Spleen (tissue), 11 donors: ENCODE results near the gene LRP1-AS. TPM values are rescaled to one million over a fixed set of nuclear protein-coding genes. Genes with fewer than 3 reads are reported as not detected.

Experiments used
- DNase-seq: peaks from one replicate; pipeline ENCODE4 v3.0.0-alpha.2; 2020
- H3K27ac ChIP-seq, 8 donors: fragments of 200-600 bp; sonication (generic) in 7 of 8; 1 replicate in 4 of 8; 2 replicates in 4 of 8; pipeline versions ENCODE4 v1.5.0 to v1.8.0; 2016 to 2021; ENCODE audit warnings: inconsistent platforms in 4 of 8, mild to moderate bottlenecking in 4 of 8, moderate library complexity in 1 of 8
- H3K27me3 ChIP-seq, 7 donors: fragments of 200-600 bp; sonication (generic) in 6 of 7; replicated peaks in 1 of 7; 1 replicate in 4 of 7; 2 replicates in 3 of 7; pipeline versions ENCODE4 v1.5.0 to v1.8.0; 2016 to 2021; ENCODE audit warnings: inconsistent platforms in 3 of 7, mild to moderate bottlenecking in 1 of 7
- H3K36me3 ChIP-seq, 6 donors: fragments of 200-600 bp; sonication (generic) in 5 of 6; 1 replicate in 4 of 6; 2 replicates in 2 of 6; pipeline versions ENCODE4 v1.5.0 to v1.8.0; 2016 to 2021; ENCODE audit warnings: inconsistent platforms in 2 of 6
- H3K4me1 ChIP-seq, 6 donors: fragments of 200-600 bp; sonication (generic) in 5 of 6; 1 replicate in 3 of 6; 2 replicates in 3 of 6; pipeline versions ENCODE4 v1.5.0 to v1.8.0; 2016 to 2021; ENCODE audit warnings: inconsistent platforms in 3 of 6
- H3K4me3 ChIP-seq, 8 donors: fragments of 200-600 bp; sonication (generic) in 7 of 8; 1 replicate in 4 of 8; 2 replicates in 4 of 8; pipeline versions ENCODE4 v1.5.0 to v1.8.0; 2016 to 2021; ENCODE audit warnings: inconsistent platforms in 4 of 8, mild to moderate bottlenecking in 4 of 8, moderate library complexity in 2 of 8
- H3K9me3 ChIP-seq, 8 donors: fragments of 200-600 bp; sonication (generic) in 7 of 8; 1 replicate in 4 of 8; 2 replicates in 4 of 8; pipeline versions ENCODE4 v1.5.0 to v1.8.0; 2016 to 2021; ENCODE audit warnings: inconsistent platforms in 4 of 8
- POLR2A ChIP-seq, 3 donors: fragments of 450-650 bp; IDR thresholded peaks; one replicate each; pipeline ENCODE4 v1.5.1; 2017; ENCODE audit warnings: antibody characterized with exemption in 3 of 3, mild to moderate bottlenecking in 1 of 3
- POLR2AphosphoS5 ChIP-seq, 3 donors: sonication (generic); formaldehyde crosslinking; IDR thresholded peaks; one replicate each; pipeline ENCODE4 v1.5.1; 2017; ENCODE audit warnings: antibody characterized with exemption in 3 of 3
- WGBS, 5 donors: extraction: QIAGEN DNeasy Blood & Tissue Kit in 3 of 5; methylation state at CpG; one replicate each; pipeline versions ENCODE4 v1.1.5 to v1.1.7; 2013 to 2018; 5-methylcytosine and 5-hydroxymethylcytosine counted together
- intact Hi-C: fragments of 100-400 bp; cut with DNase I; formaldehyde crosslinking; loops from one replicate; pipeline ENCODE4 v1.15.0; 2023; ENCODE audit warnings: low total_unique reads
- polyA plus RNA-seq, 3 donors: library from polyadenylated mRNA; stranded (reverse); fragments of 200-250 nt; gene quantifications; one replicate each; pipeline ENCODE4 v1.2.1, GENCODE V29; 2013
- total RNA-seq, 7 donors: library from RNA; depleted of rRNA in 3 of 7; stranded (reverse); fragments of >200 nt in 3 of 7; fragmentation: NEBNext Ultra II Directional in 4 of 7; extraction: Animal tissue kit (Norgen Biotek cat#: 25700) in 4 of 7; gene quantifications; one replicate each; pipeline versions ENCODE4 v1.1.0 to v1.2.1, GENCODE V29; 2016 to 2021
- TF ChIP-seq, protein P1 (sequence below), 11 experiments: fragments of 200-600 bp in 7 of 11; fragments of 450-650 bp in 4 of 11; sonication (generic) in 4 of 11; IDR thresholded peaks in 8 of 11; conservative IDR thresholded peaks in 3 of 11; 1 replicate in 7 of 11; 2 replicates in 4 of 11; pipeline versions ENCODE4 v1.4.0 to v1.8.0; 2016 to 2021; ENCODE audit warnings: antibody characterized with exemption in 11 of 11, inconsistent platforms in 4 of 11, mild to moderate bottlenecking in 1 of 11
- donor health status: healthy with polysubstance abuse.
- donor health status: DM: no; HTN: no; CAD: no; lungs with moderate emphysema.
- donor health status: DM: no; HTN: no; CAD: no.
- donor health status: Bipolar disorder and iron deficiency.
- donor health status: healthy.
- donor health status: DM: no; HTN: no; CAD: no.
- donor health status: DM: yes; HTN: yes; CAD: no.

LRP1-AS gene
- total and polyA plus RNA-seq, 10 donors = not detected

DNA sequence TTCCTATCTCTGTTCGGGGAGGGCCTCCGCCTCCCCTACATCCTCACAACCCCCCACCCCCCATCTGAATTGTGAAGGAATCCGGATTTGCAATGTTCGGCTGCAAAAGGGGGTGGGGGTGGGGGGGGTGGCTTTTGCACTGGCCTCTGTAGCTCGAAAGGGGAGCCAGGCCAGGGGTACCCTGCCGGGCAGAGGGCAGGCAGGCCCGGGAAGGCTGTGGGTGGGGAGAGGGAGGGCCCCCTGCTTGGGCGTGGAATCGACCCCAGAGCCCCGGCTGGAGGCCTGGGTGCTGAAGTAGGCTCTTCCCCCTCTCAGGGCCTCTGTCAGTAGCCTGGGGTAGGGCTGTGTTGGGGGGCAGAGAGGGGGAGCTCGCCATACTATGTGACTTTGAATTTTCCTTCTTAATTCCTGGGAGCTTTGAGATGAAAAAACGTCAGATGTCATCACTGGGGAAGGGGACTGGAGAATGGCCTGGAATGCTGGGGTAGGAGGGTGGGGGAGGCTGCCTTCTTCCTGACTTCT, 18.0 kb downstream of the LRP1-AS start:
- WGBS, 5 donors = 20 to 26% (median 22%) methylated on average over 10 to 12 of the region's 12 CpGs

DNA sequence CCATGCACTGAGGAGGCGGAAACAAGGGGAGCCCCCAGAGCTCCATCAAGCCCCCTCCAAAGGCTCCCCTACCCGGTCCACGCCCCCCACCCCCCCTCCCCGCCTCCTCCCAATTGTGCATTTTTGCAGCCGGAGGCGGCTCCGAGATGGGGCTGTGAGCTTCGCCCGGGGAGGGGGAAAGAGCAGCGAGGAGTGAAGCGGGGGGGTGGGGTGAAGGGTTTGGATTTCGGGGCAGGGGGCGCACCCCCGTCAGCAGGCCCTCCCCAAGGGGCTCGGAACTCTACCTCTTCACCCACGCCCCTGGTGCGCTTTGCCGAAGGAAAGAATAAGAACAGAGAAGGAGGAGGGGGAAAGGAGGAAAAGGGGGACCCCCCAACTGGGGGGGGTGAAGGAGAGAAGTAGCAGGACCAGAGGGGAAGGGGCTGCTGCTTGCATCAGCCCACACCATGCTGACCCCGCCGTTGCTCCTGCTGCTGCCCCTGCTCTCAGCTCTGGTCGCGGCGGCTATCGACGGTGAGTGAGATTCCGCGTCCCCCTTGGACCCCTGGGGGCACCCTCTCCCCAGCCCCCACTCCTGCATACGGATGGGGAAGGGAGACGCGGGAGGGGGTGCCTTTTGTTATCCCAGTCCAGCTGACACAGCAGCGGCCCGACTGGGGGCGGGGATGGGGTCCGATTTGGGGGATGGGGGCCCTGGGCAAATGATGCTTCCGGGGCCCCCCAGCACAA, 18.7 kb downstream of the LRP1-AS start:
- H3K27ac ChIP-seq = peak overlapping the region in 7 of 8 donors; percentile 61 to 90 (median 87)
- 2 to 9% (median 4%) methylated on average over 25 to 35 of the region's 35 CpGs for WGBS, 5 donors
- intact Hi-C loops = no loop called here

More for the DNA sequence above, 18.0 kb downstream of the LRP1-AS start:
- TF ChIP-seq POLR2AphosphoS5 (IDR thresholded peaks at IDR 0.05) (no peak), POLR2A (IDR thresholded peaks at IDR 0.05) (no peak)
- TF ChIP-seq, protein P1, sequence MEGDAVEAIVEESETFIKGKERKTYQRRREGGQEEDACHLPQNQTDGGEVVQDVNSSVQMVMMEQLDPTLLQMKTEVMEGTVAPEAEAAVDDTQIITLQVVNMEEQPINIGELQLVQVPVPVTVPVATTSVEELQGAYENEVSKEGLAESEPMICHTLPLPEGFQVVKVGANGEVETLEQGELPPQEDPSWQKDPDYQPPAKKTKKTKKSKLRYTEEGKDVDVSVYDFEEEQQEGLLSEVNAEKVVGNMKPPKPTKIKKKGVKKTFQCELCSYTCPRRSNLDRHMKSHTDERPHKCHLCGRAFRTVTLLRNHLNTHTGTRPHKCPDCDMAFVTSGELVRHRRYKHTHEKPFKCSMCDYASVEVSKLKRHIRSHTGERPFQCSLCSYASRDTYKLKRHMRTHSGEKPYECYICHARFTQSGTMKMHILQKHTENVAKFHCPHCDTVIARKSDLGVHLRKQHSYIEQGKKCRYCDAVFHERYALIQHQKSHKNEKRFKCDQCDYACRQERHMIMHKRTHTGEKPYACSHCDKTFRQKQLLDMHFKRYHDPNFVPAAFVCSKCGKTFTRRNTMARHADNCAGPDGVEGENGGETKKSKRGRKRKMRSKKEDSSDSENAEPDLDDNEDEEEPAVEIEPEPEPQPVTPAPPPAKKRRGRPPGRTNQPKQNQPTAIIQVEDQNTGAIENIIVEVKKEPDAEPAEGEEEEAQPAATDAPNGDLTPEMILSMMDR (IDR thresholded peaks at IDR 0.05 in 8 of 11, conservative IDR thresholded peaks at IDR 0.05 in 3 of 11) = no peak
- intact Hi-C loops = no loop called here
- Histone ChIP-seq H3K36me3 (no peaks in the 10 kb centered on the region), H3K4me3 (peak overlapping the region; percentile 67 to 89 (median 75)), H3K27me3 (peaks cover 0 to 46% (median 14%) of the 10 kb centered on the region in 7 donors), H3K4me1 (peaks cover 12 to 84% (median 52%) of the 10 kb centered on the region in 6 donors), H3K27ac (peak overlapping the region in 7 of 8 donors; percentile 61 to 90 (median 87)), H3K9me3 (no peaks in the 10 kb centered on the region)
- peak; percentile 62 for DNase-seq

GRCh38 chr12:57127726-57128518, 19.5 kb downstream of the LRP1-AS start, which contains the start of gene LRP1:
Gene LRP1 (plus strand): TSS chr12:57128483. CDS start chr12:57128965, 482 bp downstream.
- Histone ChIP-seq H3K4me1 (peaks cover 12 to 73% (median 46%) of the 10 kb centered on the region in 6 donors), H3K27ac (peak within 1 kb of the TSS; percentile 74 to 90 (median 87)), H3K9me3 (no peaks in the 10 kb centered on the region), H3K27me3 (peaks cover 0 to 46% (median 14%) of the 10 kb centered on the region in 7 donors), H3K36me3 (no peaks in the 10 kb centered on the region), H3K4me3 (peak within 1 kb of the TSS; percentile 67 to 89 (median 75))
- peak; percentile 90 for DNase-seq
- intact Hi-C loops = no loop called here
- TF ChIP-seq POLR2AphosphoS5 (IDR thresholded peaks at IDR 0.05) = peak; percentile 82 to 85 (median 85)
- TF ChIP-seq POLR2A (IDR thresholded peaks at IDR 0.05) = no peak
- WGBS, 5 donors = 0 to 1% (median 0%) methylated on average over 42 to 57 of the region's 57 CpGs

More for the DNA sequence above, 18.7 kb downstream of the LRP1-AS start:
- TF ChIP-seq POLR2AphosphoS5 (IDR thresholded peaks at IDR 0.05) = no peak
- TF ChIP-seq POLR2A (IDR thresholded peaks at IDR 0.05) = no peak
- TF ChIP-seq, protein P1 (IDR thresholded peaks at IDR 0.05 in 8 of 11, conservative IDR thresholded peaks at IDR 0.05 in 3 of 11) = no peak
- Histone ChIP-seq H3K36me3 (no peaks in the 10 kb centered on the region), H3K4me1 (peaks cover 12 to 81% (median 52%) of the 10 kb centered on the region in 6 donors), H3K27me3 (peaks cover 0 to 46% (median 14%) of the 10 kb centered on the region in 7 donors), H3K4me3 (peak overlapping the region; percentile 67 to 89 (median 75)), H3K9me3 (no peaks in the 10 kb centered on the region)
- peak; percentile 74 for DNase-seq

- H3K9me3 ChIP-seq = no peaks in the 10 kb centered on the region
- H3K27me3 ChIP-seq = peaks cover 0 to 46% (median 14%) of the 10 kb centered on the region in 7 donors
- H3K27ac ChIP-seq = peak overlapping the region; percentile 74 to 90 (median 87)
- WGBS, 5 donors = 6 to 15% (median 7%) methylated on average over 12 to 26 of the region's 26 CpGs
- peak; percentile 80 for DNase-seq
- intact Hi-C loops = no loop called here
- H3K4me3 ChIP-seq = peak overlapping the region; percentile 67 to 89 (median 75)
- peak in 2 of 3 donors; percentile 30 to 48 for TF ChIP-seq POLR2AphosphoS5 (IDR thresholded peaks at IDR 0.05)
- no peak for TF ChIP-seq POLR2A (IDR thresholded peaks at IDR 0.05)
- TF ChIP-seq, protein P1 (IDR thresholded peaks at IDR 0.05 in 8 of 11, conservative IDR thresholded peaks at IDR 0.05 in 3 of 11) = peak in 3 of 11 experiments; percentile 19 to 31 (median 23)
- no peaks in the 10 kb centered on the region for H3K36me3 ChIP-seq
- H3K4me1 ChIP-seq = peaks cover 10 to 66% (median 40%) of the 10 kb centered on the region in 6 donors
Measured at GRCh38 chr12:57127101-57127725, 20.2 kb downstream of the LRP1-AS start.
